Stimulated activated CD4-positive, alpha-beta T cell treated with anti-CD3 and anti-CD28 coated beads, TNF-alpha, amount 100 ng/mL, for 24 hours (primary cell): ENCODE results near the gene TSHZ2.

Source experiments
- DNase-seq, 3 experiments: peaks; one replicate each; pipeline ENCODE4 v3.0.0-alpha.2; 2020; ENCODE audit warnings: low read depth in 3 of 3

The TSHZ2 gene

GRCh38 chr20:52994184-52994970 lies 22.2 kb downstream of the TSHZ2 start:
- DNase-seq, result no peak

- DNase-seq, result no peak
Measured at GRCh38 chr20:52996130-52996529, 24.0 kb downstream of the TSHZ2 start.

GRCh38 chr20:52996658-52997057 lies 24.5 kb downstream of the TSHZ2 start:
- no peak for DNase-seq

- DNase-seq, result no peak
Measured at GRCh38 chr20:52998268-52998667, 26.1 kb downstream of the TSHZ2 start.

- no peak for DNase-seq
Measured at GRCh38 chr20:52999040-52999439, 26.9 kb downstream of the TSHZ2 start.

- DNase-seq, result no peak
Measured at GRCh38 chr20:53001498-53002301, 29.5 kb downstream of the TSHZ2 start.

- no peak for DNase-seq
Measured at GRCh38 chr20:53002786-53003185, 30.6 kb downstream of the TSHZ2 start.

GRCh38 chr20:53003420-53004154 lies 31.4 kb downstream of the TSHZ2 start:
- no peak for DNase-seq

GRCh38 chr20:53004267-53004813 lies 32.2 kb downstream of the TSHZ2 start:
- DNase-seq, result no peak

- no peak for DNase-seq
Measured at GRCh38 chr20:53009979-53010735, 38.0 kb downstream of the TSHZ2 start.

- DNase-seq, result no peak
Measured at GRCh38 chr20:53011640-53012039, 39.5 kb downstream of the TSHZ2 start.

GRCh38 chr20:53013183-53013582 lies 41.0 kb downstream of the TSHZ2 start:
- no peak for DNase-seq

GRCh38 chr20:53013847-53014246 lies 41.7 kb downstream of the TSHZ2 start:
- no peak for DNase-seq

GRCh38 chr20:53016071-53016470 lies 43.9 kb downstream of the TSHZ2 start:
- no peak for DNase-seq

- no peak for DNase-seq
Measured at GRCh38 chr20:53016534-53017042, 44.4 kb downstream of the TSHZ2 start.

GRCh38 chr20:53017206-53017605 lies 45.0 kb downstream of the TSHZ2 start:
- no peak for DNase-seq

GRCh38 chr20:53019464-53019863 lies 47.3 kb downstream of the TSHZ2 start:
- DNase-seq, result no peak

- DNase-seq, result no peak
Measured at GRCh38 chr20:53020376-53020775, 48.2 kb downstream of the TSHZ2 start.

- DNase-seq, result no peak
Measured at GRCh38 chr20:53020834-53021233, 48.7 kb downstream of the TSHZ2 start.

GRCh38 chr20:53021934-53022333 lies 49.8 kb downstream of the TSHZ2 start:
- no peak for DNase-seq
